Suprapubic skin (tissue), 4 donors: ENCODE results near the gene TCF12.

ENCODE experiments used
- EP300 ChIP-seq: sonication (generic); formaldehyde crosslinking; IDR thresholded peaks from one replicate; pipeline ENCODE4 v1.6.1; 2017; ENCODE audit warnings: antibody characterized with exemption
- POLR2A ChIP-seq, 2 donors: fragments of 450-650 bp; IDR thresholded peaks; one replicate each; pipeline ENCODE4 v1.6.1; 2017; ENCODE audit warnings: antibody characterized with exemption in 2 of 2, mild to moderate bottlenecking in 2 of 2, moderate library complexity in 2 of 2
- POLR2AphosphoS5 ChIP-seq, 3 donors: sonication (generic); formaldehyde crosslinking; IDR thresholded peaks; one replicate each; pipeline ENCODE4 v1.6.1; 2017; ENCODE audit warnings: antibody characterized with exemption in 3 of 3
- TF ChIP-seq, protein P1 (sequence below), 2 donors: fragments of 200-600 bp in 1 of 2; fragments of 450-650 bp in 1 of 2; sonication (generic) in 1 of 2; IDR thresholded peaks; one replicate each; pipeline ENCODE4 v1.5.1; 2016 to 2019; ENCODE audit warnings: antibody characterized with exemption in 2 of 2, mild to moderate bottlenecking in 1 of 2, moderate library complexity in 1 of 2

DNA sequence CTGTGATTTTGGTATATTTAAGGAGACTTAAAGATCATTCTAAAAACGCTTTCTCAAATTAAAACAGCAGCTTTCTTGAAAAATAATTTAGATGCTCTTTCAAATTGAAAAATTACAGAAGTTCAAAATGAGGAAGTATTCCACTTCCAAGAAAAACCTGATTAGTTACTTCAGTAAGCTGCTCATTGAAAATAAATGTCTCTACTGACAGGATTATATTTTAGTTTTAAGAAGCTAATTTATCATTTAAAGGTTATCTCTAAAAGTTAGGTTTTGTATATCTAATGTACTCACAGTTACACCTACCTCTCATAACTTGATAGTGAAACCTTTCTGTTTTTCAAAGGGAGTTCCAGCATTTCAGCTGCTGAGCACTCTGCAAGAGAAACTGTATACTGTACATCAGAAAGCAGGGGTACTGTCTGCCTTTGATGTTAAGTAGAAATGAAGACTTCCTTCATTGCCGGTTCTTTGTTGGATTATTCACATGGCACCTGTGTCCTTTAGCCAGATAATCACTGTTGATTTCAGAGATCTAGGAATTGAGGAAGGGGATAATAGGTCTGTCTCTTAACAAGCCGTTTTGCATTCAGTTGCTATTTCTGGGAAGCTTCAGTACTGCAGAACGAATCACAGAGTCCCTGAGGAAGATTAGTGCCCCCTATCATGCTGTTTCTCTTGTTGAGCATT lies 161.6 kb downstream of the TCF12 start:
- TF ChIP-seq POLR2AphosphoS5 (IDR thresholded peaks at IDR 0.05): no peak
- no peak for TF ChIP-seq POLR2A (IDR thresholded peaks at IDR 0.05)
- TF ChIP-seq, protein P1, sequence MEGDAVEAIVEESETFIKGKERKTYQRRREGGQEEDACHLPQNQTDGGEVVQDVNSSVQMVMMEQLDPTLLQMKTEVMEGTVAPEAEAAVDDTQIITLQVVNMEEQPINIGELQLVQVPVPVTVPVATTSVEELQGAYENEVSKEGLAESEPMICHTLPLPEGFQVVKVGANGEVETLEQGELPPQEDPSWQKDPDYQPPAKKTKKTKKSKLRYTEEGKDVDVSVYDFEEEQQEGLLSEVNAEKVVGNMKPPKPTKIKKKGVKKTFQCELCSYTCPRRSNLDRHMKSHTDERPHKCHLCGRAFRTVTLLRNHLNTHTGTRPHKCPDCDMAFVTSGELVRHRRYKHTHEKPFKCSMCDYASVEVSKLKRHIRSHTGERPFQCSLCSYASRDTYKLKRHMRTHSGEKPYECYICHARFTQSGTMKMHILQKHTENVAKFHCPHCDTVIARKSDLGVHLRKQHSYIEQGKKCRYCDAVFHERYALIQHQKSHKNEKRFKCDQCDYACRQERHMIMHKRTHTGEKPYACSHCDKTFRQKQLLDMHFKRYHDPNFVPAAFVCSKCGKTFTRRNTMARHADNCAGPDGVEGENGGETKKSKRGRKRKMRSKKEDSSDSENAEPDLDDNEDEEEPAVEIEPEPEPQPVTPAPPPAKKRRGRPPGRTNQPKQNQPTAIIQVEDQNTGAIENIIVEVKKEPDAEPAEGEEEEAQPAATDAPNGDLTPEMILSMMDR (IDR thresholded peaks at IDR 0.05): no peak
- TF ChIP-seq EP300: no peak
